DND-41 (cell line): Measurements from ENCODE around the gene KIAA1671.
"Not testable (repeated sequence)": the region's sequence is repeated elsewhere in the genome, so short reads cannot be mapped to it uniquely, and the experiment has no call there.

Experiments
- EZH2 ChIP-seq: IDR thresholded peaks from 3 replicates; pipeline ENCODE4 v1.6.1; 2012; ENCODE audit warnings: borderline replicate concordance, low read depth, mild to moderate bottlenecking, moderate library complexity, low read length, inconsistent platforms; ENCODE audit not compliant: severe bottlenecking
- TF ChIP-seq, protein P1 (sequence below): IDR thresholded peaks from 2 replicates; pipeline ENCODE4 v1.5.1; 2012; ENCODE audit warnings: borderline replicate concordance, low read length, moderate library complexity, mild to moderate bottlenecking; ENCODE audit not compliant: poor library complexity, severe bottlenecking; ENCODE audit errors: extremely low read depth

DNA sequence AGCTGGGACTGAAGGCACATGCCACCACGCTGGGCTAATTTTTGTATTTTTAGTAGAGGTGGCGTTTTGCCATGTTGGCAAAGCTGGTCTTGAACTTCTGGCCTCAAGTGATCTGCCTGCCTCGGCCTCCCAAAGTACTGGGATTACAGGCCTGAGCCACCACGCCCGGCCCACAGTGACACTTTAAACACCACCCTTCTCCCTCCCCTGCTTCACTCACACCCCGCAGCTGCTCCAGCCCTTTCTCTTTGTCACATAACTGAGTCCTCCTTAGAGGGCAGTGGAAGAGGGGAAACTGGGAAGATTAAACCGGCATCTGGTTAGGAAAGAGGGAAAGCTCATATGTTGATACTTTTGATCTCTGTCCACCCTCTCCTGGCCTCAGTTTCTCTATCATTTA, 252.0 kb downstream of the KIAA1671 start:
- TF ChIP-seq, protein P1, sequence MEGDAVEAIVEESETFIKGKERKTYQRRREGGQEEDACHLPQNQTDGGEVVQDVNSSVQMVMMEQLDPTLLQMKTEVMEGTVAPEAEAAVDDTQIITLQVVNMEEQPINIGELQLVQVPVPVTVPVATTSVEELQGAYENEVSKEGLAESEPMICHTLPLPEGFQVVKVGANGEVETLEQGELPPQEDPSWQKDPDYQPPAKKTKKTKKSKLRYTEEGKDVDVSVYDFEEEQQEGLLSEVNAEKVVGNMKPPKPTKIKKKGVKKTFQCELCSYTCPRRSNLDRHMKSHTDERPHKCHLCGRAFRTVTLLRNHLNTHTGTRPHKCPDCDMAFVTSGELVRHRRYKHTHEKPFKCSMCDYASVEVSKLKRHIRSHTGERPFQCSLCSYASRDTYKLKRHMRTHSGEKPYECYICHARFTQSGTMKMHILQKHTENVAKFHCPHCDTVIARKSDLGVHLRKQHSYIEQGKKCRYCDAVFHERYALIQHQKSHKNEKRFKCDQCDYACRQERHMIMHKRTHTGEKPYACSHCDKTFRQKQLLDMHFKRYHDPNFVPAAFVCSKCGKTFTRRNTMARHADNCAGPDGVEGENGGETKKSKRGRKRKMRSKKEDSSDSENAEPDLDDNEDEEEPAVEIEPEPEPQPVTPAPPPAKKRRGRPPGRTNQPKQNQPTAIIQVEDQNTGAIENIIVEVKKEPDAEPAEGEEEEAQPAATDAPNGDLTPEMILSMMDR, result not testable (repeated sequence)
- not testable (repeated sequence) for TF ChIP-seq EZH2
